ENCODE measurements around the gene IQGAP2.

The IQGAP2 gene, protein sequence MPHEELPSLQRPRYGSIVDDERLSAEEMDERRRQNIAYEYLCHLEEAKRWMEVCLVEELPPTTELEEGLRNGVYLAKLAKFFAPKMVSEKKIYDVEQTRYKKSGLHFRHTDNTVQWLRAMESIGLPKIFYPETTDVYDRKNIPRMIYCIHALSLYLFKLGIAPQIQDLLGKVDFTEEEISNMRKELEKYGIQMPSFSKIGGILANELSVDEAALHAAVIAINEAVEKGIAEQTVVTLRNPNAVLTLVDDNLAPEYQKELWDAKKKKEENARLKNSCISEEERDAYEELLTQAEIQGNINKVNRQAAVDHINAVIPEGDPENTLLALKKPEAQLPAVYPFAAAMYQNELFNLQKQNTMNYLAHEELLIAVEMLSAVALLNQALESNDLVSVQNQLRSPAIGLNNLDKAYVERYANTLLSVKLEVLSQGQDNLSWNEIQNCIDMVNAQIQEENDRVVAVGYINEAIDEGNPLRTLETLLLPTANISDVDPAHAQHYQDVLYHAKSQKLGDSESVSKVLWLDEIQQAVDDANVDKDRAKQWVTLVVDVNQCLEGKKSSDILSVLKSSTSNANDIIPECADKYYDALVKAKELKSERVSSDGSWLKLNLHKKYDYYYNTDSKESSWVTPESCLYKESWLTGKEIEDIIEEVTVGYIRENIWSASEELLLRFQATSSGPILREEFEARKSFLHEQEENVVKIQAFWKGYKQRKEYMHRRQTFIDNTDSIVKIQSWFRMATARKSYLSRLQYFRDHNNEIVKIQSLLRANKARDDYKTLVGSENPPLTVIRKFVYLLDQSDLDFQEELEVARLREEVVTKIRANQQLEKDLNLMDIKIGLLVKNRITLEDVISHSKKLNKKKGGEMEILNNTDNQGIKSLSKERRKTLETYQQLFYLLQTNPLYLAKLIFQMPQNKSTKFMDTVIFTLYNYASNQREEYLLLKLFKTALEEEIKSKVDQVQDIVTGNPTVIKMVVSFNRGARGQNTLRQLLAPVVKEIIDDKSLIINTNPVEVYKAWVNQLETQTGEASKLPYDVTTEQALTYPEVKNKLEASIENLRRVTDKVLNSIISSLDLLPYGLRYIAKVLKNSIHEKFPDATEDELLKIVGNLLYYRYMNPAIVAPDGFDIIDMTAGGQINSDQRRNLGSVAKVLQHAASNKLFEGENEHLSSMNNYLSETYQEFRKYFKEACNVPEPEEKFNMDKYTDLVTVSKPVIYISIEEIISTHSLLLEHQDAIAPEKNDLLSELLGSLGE (N-terminal part only)

DNA sequence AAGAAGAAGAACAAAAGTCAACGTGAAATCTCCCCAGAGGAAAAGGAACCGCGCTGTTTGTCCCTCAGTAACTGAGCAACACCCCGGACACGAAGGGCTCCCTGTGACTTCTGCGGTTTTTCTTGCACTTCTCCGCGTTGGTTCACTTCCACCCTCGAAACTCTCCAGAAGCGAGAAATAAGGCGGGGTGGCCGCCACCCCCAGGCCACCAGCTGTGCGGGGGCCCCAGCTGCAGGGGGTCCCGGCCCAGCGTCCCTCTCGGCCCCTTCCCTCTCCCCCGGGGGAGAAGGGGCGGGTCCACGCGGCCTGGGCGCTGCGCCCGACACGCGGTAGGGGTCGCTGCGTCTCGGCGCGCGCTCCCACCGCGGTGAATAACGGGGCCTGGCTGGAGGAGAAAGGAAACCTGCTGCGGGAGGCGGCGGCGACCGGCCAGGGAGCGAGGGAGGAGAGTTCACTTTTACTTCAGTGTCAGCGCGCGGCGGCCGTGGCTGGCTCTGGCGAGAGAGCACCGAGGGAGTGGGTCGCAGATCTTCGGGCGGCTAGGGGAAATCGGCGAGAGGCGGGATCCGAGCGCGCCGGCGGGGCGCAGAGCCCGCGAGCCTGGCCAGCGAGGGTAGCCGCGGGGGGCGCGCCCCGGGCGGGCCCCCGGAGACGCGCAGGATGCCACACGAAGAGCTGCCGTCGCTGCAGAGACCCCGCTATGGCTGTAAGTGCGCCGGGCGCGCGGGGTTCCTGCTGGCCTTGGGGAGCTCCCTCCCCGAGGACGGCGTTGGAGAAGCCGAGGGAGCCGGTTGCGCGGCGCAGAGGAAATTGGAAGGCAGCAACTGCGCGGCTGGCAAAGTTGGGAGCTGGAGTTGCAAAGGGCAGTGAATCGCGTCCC lies at the start of gene IQGAP2:
TSS of gene IQGAP2 (plus strand) at position 400 of the 880 bp plus-strand sequence. CDS start at position 661, 261 bp downstream.
- TF ChIP-seq, protein P1, sequence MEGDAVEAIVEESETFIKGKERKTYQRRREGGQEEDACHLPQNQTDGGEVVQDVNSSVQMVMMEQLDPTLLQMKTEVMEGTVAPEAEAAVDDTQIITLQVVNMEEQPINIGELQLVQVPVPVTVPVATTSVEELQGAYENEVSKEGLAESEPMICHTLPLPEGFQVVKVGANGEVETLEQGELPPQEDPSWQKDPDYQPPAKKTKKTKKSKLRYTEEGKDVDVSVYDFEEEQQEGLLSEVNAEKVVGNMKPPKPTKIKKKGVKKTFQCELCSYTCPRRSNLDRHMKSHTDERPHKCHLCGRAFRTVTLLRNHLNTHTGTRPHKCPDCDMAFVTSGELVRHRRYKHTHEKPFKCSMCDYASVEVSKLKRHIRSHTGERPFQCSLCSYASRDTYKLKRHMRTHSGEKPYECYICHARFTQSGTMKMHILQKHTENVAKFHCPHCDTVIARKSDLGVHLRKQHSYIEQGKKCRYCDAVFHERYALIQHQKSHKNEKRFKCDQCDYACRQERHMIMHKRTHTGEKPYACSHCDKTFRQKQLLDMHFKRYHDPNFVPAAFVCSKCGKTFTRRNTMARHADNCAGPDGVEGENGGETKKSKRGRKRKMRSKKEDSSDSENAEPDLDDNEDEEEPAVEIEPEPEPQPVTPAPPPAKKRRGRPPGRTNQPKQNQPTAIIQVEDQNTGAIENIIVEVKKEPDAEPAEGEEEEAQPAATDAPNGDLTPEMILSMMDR (IDR thresholded peaks at IDR 0.05; ENCODE audit: control extremely low read depth, extremely low read depth, low read depth, missing control alignments): peak; percentile 96
- POLR2A ChIA-PET: no interaction called here
- CTCF ChIA-PET: interaction anchor here (0.7 to 2.6 kb wide), 26 partner anchors 9 to 371 kb away, joined by 3 to 28 read pairs (median 4); no protein-coding TSS in a partner anchor
- peak; percentile 88 for DNase-seq (ENCODE audit: extremely low spot score)

DNA sequence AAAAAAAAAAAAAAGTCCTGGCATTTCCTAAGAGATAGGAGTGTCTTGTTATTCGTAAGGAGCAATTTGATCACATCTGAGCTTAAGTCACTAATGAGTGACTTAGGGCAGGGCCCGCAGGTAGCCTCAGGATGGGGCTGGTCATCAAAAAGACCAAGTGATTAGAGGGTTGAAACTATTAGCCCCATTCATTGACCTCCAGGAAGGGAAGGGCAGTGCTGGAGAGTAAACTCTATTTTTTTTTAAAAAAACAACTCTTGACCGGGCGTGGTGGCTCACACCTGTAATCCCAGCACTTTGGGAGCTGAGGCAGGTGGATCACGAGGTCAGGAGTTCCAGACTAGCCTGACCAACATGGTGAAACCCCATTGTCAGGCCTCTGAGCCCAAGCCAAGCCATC lies 46.2 kb upstream of the IQGAP2 start:
- TF ChIP-seq, protein P1 (IDR thresholded peaks at IDR 0.05; ENCODE audit: control extremely low read depth, extremely low read depth, low read depth, missing control alignments): no peak
- POLR2A ChIA-PET: no interaction called here
- CTCF ChIA-PET: no interaction called here
- no peak for DNase-seq (ENCODE audit: extremely low spot score)

DNA sequence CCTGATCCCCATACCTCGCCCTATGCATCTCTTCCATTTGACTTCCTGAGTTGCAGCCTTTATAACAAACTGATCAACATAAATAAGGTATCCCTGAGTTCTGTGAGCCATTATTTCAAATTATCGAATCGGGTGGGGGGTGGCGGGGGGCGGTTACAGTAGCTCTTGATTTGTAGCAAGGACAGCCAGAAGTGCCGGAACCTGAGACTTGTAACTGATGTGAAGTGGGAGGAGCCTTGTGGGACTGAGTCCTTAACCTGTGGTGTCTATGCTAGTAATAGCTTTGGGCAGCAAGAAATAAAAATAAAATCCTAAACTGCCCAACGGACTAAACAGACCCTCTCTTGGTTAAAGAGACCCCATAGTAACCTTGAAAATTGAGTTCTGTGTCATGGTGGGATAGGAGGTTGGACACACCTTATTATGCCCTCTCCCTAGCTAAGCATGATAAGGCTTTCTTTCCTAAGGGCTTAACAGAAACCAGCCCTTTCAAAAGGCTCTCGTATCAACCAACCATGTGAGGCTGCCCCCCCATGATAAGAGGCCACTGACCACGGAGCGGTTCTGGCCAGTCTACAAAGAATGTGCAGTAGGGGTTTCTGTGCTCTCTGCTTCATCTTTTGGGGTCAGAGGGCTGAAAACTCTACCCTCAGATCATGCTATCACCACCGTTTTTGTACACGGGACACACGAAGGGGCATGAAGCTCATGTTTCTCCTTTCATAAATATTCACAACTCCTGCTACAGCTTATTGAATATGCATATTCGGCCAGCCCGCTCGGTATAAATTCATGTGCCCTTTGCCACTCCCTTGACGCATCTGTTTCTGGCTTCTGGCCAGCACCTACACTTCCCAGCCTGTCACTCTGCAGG lies 39.5 kb upstream of the IQGAP2 start:
- TF ChIP-seq, protein P1 (IDR thresholded peaks at IDR 0.05; ENCODE audit: control extremely low read depth, extremely low read depth, low read depth, missing control alignments): no peak
- POLR2A ChIA-PET: no interaction called here
- DNase-seq (ENCODE audit: extremely low spot score): no peak
- CTCF ChIA-PET: no interaction called here

DNA sequence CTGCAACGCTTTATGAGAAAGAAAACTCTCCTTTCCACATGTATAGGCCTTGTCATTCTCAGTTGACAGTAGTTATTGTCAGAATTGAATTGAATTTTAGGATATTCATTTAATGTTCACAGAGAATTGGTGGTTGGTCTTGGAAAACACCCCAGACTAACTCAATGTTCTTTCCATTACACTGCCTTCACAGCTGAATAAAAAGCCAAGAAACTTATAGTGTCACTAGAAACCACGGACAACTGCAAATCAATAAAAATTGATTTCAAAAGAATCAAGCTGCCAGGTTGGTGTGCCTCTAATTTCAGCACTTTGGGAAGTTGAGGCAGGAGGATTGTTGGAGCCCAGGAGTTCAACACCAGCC lies 38.9 kb upstream of the IQGAP2 start:
- TF ChIP-seq, protein P1 (IDR thresholded peaks at IDR 0.05; ENCODE audit: control extremely low read depth, extremely low read depth, low read depth, missing control alignments): no peak
- DNase-seq (ENCODE audit: extremely low spot score): no peak
- POLR2A ChIA-PET: no interaction called here
- CTCF ChIA-PET: no interaction called here

DNA sequence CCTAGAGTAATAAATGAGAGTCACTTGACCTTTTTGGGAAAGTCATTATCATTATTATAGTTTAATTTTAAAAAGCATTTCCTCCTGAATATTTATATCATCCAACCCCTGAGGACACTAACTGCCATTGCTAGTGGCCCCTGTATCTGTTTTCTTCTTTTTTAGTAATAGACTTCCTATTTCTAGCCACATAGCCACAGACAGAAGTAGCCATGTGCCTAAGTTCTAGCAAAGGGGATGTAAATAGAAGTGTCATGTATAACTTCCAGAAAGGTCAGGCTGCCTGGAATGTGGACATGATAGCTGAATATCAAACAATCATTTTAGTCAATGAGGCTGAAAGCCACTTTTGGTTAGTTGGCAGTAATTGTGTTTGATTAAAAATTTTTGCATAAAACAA lies 37.5 kb upstream of the IQGAP2 start:
- no peak for DNase-seq (ENCODE audit: extremely low spot score)
- ChIA-PET CTCF (interaction anchor here (1.3 kb wide), 1 partner anchor 27 kb away, joined by 4 read pairs; no protein-coding TSS in a partner anchor), POLR2A (no interaction called here)
- TF ChIP-seq, protein P1 (IDR thresholded peaks at IDR 0.05; ENCODE audit: control extremely low read depth, extremely low read depth, low read depth, missing control alignments): no peak
